NCI-H748 (cell line): ENCODE results near the gene PSME3.

Source experiments
- DNase-seq: peaks from one replicate; lab custom pipeline; 2025; ENCODE audit not compliant: unreplicated experiment; lab: John Stamatoyannopoulos, UW

PSME3 gene, protein sequence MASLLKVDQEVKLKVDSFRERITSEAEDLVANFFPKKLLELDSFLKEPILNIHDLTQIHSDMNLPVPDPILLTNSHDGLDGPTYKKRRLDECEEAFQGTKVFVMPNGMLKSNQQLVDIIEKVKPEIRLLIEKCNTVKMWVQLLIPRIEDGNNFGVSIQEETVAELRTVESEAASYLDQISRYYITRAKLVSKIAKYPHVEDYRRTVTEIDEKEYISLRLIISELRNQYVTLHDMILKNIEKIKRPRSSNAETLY

DNA sequence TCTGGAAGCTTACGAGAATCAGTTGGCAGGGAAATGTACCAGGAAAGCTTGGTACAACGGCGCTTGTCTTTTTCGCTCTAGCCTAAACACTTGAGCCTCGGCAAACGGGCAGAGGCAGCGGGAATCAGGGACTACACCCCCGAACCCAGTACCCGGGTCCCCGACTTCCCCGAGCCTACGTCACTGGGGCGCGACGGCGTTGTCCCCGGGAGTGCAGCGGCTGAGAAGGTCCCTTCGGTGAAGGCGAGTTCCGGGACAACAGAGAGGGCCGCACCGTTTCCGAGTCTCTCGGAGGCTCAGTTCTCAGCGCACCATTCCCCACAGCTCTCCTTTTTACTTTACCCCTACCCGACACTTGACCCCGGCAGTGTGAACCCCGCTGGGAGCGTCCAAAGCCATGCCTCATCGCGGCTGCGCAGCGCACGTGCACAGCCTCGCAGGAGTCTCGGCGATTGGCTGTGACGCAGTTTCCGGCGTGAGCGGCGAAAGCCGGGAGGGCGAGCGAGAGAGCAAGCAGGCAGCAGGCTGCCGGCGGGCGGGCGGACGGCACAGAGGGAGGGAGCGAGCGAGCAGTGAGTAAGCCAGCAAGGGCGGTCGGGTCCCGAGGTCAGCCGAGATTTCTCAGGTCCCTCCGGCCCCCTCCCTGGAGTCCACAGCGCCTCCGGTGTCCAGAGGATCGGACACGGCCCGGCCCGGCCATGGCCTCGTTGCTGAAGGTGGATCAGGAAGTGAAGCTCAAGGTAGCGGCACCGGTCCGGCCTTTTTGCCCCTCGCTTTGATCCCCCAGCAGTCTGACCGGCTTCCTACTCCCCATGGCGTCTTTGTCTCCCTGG is at the start of gene PSME3:
Gene PSME3, plus strand, starts transcription at position 464 of the 833 bp plus-strand sequence. Its CDS starts 235 bp downstream, at position 699.
- DNase-seq = peak; percentile 91

DNA sequence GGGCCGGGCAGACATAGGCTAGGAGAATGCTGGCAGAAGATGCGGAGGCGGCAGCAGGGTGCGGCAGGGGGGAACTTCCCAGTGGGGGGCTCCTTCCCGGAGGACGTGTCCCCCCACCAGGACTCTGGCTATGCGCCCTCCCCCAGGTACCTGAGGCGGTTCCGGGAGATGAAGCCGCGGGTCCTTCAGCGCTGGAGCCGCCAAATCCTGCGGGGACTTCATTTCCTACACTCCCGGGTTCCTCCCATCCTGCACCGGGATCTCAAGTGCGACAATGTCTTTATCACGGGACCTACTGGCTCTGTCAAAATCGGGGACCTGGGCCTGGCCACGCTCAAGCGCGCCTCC is 49.4 kb upstream of the PSME3 start:
- DNase-seq = no peak

DNA sequence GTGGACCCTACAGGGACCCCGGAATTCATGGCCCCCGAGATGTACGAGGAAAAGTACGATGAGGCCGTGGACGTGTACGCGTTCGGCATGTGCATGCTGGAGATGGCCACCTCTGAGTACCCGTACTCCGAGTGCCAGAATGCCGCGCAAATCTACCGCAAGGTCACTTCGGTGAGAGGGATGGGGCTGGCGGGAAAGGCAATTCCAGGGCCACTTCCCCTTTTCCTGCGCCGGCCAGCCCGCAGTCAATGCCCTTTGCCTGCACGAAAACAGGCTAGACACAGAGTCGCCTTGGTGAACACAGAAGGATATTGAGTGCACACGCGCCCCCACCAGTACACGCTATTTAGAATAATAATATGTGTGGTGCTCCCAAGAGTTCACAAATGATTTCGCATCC is 48.8 kb upstream of the PSME3 start:
- no peak for DNase-seq

DNA sequence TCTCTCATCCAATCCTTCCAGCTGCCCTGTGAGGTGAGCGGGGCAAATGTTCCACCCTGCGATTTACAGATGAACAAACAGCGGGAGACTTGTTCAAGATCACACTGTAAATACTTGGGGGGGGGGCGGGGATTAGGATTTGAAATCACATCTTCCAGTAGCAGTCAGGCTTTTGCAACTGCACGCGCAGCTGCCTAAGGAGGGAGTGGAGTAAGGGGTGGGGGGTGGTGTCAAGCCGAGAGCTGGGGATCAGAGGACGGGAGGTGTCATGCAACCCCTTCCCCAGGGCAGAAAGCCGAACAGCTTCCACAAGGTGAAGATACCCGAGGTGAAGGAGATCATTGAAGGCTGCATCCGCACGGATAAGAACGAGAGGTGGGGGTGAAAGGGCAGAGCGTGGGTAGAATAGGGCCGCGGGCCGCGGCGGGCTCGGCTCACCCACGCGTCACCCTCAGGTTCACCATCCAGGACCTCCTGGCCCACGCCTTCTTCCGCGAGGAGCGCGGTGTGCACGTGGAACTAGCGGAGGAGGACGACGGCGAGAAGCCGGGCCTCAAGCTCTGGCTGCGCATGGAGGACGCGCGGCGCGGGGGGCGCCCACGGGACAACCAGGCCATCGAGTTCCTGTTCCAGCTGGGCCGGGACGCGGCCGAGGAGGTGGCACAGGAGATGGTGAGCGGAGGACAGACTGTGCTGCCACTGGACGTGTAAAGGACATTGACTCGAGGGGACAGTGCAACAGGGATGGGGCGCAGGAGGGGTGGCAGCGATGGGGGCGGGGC is 48.2 kb upstream of the PSME3 start:
- DNase-seq = no peak

DNA sequence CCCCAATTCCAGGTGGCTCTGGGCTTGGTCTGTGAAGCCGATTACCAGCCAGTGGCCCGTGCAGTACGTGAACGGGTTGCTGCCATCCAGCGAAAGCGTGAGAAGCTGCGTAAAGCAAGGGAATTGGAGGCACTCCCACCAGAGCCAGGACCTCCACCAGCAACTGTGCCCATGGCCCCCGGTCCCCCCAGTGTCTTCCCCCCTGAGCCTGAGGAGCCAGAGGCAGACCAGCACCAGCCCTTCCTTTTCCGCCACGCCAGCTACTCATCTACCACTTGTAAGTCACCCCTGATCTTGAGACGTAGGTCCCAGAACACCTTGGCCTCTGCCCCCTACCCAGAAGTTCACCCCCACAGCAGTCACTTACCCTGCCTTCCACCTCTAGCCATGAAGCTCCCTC is 45.9 kb upstream of the PSME3 start:
- DNase-seq = no peak

DNA sequence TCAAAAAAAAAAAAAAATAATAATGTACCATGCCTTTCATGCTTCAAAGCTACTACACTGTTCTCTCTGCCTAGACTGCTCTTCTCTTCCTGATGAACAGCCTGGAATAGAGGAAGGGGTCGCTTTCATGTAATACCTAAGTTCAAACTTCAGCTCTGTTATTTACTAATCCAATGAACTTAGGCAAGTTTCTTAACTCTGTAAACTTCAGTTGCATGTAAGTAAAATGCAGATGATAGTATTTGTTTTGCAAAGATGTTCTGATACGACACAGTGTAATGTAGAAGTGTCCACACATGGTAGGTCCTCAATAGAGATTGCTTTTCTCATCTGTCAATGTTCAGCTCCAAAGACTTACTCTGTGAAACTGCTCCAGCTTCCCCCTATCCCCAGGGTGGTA is 41.2 kb upstream of the PSME3 start:
- no peak for DNase-seq

DNA sequence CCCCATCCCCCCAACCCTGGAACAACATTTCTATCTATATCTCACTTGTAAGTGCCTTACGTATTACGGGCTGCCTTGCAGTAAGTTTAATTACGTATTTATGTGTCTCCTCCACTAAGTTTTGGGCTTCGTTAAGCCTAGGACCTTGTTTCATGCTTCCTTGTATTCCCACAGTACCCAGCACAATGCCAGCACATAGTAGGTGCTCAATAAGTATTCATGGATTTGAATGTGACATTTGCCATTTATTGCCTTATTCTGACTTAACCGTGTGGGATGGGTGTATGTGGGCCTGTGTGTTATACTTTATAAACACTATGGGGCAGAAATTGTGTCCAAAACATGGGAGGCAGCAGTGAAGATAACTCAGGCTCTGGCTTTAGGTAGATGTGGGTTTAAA is 40.7 kb upstream of the PSME3 start:
- DNase-seq = no peak

DNA sequence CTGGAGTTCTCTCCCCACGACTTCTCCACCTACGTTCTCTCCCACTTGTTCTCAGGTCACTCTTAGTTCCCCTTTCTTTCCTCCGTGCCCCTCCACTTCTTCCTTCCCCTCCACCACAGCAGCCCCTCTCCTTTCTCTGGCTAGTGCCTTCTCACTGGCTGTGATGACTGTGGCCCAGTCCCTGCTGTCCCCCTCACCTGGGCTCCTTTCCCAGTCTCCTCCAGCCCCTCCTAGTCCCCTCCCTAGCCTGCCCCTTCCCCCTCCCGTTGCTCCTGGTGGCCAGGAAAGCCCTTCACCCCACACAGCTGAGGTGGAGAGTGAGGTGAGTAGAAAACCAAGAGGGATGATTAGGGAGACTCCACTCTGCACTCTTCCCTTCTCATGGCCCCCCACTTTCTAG is 38.1 kb upstream of the PSME3 start:
- DNase-seq = no peak

DNA sequence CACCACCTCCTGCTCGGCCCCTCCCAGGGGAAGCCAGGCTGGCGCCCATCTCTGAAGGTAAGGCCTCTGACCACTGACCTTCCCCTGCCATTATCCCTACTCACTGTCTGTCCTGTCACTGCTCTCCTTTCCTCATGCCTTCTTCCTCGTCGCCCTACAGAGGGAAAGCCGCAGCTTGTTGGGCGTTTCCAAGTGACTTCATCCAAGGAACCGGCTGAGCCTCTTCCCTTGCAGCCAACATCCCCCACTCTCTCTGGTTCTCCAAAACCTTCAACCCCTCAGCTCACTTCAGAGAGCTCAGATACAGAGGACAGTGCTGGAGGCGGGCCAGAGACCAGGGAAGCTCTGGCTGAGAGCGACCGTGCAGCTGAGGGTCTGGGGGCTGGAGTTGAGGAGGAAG is 37.7 kb upstream of the PSME3 start:
- no peak for DNase-seq

DNA sequence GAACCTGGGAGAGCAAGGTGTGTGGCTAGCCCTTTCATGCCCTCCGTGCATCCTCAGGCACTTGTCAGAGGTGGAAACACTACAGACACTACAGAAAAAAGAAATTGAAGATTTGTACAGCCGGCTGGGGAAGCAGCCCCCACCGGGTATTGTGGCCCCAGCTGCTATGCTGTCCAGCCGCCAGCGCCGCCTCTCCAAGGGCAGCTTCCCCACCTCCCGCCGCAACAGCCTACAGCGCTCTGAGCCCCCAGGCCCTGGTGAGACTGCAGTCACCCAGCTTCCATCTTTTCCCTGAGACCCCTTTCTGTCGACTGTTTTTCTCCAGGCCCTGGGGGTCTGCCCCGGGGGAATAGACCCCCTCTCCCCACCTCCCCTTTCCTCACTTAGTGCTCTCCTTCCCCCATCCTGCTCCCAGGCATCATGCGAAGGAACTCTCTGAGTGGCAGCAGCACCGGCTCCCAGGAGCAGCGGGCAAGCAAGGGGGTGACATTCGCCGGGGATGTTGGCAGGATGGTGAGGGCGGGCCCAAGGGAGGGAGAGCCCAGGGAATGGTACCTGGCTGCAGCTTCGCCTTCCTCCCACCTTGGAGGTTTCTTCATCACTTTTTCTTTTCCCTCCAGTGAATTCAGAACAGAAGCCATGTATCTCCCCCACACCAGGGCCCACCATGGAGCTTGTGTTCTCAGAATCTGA is 37.0 kb upstream of the PSME3 start:
- DNase-seq = no peak

DNA sequence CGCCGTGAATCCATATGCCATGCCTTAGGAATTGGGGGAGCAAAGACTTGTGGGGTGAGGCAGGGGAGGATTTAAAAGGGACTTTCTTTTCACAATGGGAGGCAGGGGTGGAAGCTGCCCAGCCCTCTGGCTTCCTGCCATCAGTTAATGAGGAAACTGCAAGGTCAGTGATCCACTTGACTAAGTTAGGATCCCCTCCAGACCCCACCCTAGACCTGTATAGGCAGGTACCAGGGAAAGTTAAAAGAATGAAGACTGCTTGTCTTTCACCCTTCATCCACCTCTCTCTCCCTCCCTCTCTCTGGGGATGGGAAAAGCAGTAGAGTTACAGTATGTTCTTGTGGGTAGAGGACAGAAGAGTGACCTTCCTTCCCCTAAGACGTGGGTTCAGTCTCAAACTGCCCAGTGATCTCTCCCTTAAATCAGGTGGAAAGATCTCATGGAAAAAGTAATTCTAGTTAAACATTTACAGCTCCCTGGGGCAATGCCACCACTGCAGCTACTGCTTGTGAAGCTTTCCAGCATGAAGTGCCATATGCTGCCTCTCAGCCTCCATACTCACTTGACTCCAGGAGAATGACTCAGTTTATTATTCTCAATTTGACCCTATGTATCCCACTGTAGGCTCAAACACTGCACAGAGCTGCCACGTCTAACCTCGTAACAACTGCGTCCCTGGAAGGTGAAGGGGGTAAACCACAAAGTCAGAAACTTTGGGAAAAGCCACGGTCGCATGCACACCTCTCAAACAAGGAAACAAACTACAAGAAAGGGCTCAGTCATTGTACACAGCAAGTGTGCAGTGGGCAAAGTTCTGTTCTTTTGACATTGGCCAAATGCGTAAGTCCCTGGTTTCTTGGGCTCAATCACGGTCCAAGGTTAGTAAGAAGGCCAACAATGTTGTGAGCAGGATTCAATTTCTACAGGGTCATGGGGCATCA is 35.9 kb upstream of the PSME3 start:
- no peak for DNase-seq

DNA sequence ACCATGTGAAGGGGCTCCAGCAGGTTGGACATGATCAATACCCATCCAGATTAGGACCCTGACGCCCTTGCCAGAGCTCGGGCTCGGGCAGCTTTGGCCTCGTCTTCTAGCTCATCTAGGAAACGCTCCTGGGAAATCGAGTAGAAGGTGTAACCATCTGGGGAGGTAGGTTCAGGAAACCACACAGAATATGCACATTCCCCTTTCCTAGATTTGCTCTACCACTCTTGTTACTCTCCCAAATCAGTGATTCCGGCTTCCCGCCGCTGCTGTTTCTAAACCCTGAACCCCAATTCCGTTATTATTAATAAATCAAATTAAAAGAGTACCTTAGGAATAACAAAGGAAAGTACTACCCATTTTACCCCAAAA is 35.2 kb upstream of the PSME3 start:
- no peak for DNase-seq

DNA sequence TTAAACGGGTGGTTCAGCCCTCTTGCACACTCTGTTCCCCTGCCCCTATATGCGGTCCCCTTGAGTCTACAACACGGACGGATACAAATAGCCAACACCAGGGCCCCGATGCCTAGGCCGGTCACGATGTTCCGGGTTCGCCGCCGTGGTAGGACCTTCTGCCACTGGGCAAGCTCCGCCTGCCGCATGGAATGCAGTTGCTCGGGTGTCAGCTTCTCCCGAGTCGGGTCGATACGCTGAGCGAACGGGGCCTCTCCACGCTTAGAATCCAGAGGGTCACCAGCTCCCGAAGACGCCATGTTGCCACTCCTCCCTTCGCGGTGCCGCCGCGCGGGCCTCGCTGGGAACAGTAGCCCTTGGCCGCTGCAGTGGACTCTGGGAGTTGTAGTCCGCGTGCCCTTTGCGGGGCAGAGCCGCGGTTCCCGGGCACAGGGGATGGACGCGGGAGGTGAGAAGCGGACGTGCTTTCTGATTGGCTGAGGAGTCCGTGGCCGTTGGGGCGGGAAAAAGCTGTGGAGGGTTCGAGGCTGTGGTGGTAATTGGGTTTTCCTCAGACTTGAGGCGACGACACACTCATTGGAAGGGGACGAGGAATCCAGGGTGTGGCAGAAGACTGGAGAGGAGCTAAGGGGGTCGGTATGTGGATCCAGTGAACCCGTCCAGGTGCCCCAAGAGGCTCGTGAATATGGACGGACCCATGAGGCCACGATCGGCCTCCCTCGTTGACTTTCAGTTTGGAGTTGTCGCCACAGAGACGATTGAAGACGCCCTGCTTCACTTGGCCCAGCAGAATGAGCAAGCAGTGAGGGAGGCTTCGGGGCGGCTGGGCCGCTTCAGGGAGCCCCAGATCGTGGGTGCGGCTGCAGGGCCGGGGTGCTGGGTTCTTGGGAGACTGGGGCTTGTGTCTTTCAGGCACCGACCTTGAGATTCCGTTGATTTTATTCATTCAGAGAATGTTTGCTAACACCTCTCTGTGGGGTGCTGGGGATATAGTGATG is 34.5 kb upstream of the PSME3 start, which contains the start of the genes CNTD1 and COA3:
Gene CNTD1, plus strand, starts transcription at position 479 of the 998 bp plus-strand sequence. Its CDS starts 207 bp downstream, at position 686.
Gene COA3, minus strand, starts transcription at position 322 of the 998 bp plus-strand sequence. Its CDS starts 23 bp downstream, at position 299.
- peak; percentile 91 for DNase-seq

DNA sequence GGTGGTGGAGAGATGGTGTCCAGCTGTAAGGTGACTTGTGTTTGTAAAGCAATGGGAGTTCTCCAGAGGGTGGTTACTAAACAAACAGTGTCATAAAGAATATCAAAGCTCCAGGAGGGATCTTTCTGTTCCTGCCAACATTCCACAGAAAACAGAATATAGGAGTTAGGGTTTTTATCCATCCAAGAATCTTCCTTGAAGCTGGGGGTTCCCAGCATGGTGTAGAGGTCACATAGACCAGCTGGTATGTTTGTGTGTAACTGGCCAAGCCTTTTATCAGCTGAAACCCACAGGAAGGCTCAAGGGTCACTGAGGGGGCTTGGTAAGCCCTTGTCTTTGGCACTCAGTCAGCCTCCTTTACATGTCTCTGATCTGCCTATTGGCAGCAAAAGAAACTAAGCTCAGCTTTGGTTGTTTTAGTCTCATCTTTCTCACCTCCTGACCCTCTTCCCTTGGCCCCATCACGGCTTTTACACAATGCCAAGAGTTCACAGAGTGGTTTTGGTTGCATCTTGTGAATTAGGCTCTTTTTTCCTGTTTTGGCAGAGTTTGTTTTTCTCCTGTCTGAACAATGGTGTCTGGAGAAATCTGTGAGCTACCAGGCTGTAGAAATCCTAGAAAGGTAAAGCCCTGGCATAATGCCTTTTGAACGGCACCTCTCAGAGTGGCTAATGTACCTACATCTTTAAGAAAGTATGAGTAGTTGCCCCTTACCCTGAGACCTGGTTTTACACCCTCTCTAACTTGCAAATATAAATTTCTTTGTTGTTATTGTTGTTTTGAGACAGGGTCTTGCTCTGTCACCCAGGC is 29.9 kb upstream of the PSME3 start:
- DNase-seq = no peak

DNA sequence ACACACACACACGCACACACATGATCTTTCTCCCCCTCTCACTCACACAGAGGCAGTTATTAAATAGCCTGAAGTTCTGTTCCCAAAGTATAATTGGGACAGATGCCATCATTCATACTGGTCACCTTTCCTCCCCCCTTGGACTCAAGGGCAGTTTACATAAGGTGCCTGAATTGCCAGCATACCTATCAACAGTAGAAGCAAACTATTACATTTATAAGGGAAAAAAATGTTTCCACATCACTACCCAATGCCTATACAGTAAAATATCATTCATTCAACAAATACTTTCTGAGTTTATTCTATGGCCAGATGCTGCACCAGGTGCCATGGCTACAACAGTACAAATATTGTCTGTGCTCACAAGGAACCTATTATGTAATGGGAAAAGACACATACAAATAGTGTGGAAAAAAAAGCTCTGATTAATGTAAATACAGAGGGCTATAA is 28.3 kb upstream of the PSME3 start:
- DNase-seq = peak; percentile 59

DNA sequence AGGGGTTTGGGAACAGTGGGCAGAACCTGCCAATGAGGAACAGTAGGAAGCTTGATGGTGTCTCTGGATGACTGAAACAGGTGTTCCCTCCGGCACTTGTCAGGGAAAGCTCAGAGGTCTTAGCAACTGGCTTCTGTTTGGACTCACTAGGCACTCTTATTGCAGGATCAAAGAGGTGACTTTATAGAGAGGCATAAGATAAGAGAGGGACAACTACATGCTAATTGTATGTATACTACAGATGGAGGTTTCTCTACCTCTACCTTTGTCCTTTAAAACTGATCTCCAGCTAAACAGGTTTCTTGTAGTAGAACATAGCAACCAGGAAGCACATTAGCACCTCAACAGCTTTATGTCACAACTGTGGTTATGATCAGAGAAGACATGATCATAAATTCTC is 26.9 kb upstream of the PSME3 start:
- DNase-seq = no peak

DNA sequence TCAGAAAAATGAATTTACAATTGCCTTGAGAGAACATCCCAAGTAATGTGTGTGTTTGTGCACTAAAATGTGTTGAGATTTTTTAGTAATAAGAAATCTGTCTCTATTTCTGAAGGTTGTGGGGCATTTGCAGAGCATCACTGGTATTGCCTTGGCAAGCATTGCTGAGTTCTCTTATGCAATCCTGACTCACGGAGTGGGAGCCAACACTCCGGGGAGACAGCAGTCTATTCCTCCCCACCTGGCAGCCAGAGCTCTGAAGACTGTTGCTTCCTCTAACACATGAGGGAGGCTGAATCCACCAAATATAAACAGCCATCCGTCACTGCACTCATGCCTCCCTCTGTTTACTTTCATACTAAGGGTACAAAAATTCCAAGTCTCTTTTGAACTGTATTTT is 23.9 kb upstream of the PSME3 start:
- no peak for DNase-seq
